OCI-LY3 (cell line): ENCODE data around the gene TARBP1.

Source experiments
- CTCF ChIP-seq: fragments of 200-600, 300-600 bp; sonication (generic); IDR thresholded peaks from 2 replicates; pipeline ENCODE4 v1.5.1; 2014; ENCODE audit warnings: antibody characterized with exemption, low read length, low read depth
- EZH2phosphoT487 ChIP-seq: fragments of 200-600 bp; shearing (Covaris generic); IDR thresholded peaks from 2 replicates; pipeline ENCODE4 v1.6.1; 2018; ENCODE audit warnings: antibody characterized with exemption, mixed run types, low read depth

DNA sequence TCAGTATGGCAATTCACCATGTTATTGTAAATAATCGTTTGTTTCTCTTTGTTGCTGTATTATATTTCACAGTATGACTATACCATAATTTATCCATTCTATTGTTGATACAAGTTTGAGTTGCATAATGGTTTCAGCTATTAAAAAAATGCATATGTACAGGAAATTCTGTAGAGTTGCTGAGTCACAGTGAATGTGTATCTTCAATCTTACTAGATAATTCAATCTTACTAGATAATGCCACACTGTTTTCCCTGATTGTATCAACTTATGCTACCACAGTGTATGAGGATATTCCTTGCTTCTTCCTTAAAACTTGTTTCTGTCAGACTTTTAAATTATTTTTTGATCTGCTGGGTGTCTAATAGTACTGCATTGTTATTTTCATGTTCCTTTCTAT is 109.2 kb downstream of the TARBP1 start:
- TF ChIP-seq CTCF (no peak), EZH2phosphoT487 (no peak)
